NCI-H460 (cell line): Measurements from ENCODE around the gene GRPEL1. TPM values are rescaled to one million over a fixed set of nuclear protein-coding genes. Genes with fewer than 3 reads are reported as not detected.

Experiments used
- DNase-seq: peaks from one replicate; pipeline ENCODE4 v3.0.0-alpha.2; 2016; ENCODE audit warnings: low read depth; ENCODE audit errors: extremely low read depth
- total RNA-seq: library from RNA; depleted of rRNA; stranded (reverse); fragments of >200 nt; shearing (Covaris generic); gene quantifications from 2 replicates; pipeline ENCODE4 v1.2.3, GENCODE V29; 2014

GRPEL1 gene
- total RNA-seq, 1 experiment from 2014 or later = 50.7 TPM

GRCh38 chr4:7067126-7067451 is 775 bp downstream of the GRPEL1 start:
- no peak for DNase-seq

- DNase-seq = no peak
Measured at GRCh38 chr4:7066493-7066892, 1.4 kb downstream of the GRPEL1 start.

GRCh38 chr4:7066006-7066405 is 1.9 kb downstream of the GRPEL1 start:
- no peak for DNase-seq

GRCh38 chr4:7063362-7063761 is 4.5 kb downstream of the GRPEL1 start:
- DNase-seq = no peak

- no peak for DNase-seq
Measured at GRCh38 chr4:7062816-7063215, 5.0 kb downstream of the GRPEL1 start.

GRCh38 chr4:7061815-7062214 is 6.0 kb downstream of the GRPEL1 start:
- no peak for DNase-seq

- DNase-seq = no peak
Measured at GRCh38 chr4:7060346-7061150, 7.3 kb downstream of the GRPEL1 start.

GRCh38 chr4:7059662-7060061 is 8.2 kb downstream of the GRPEL1 start:
- DNase-seq = no peak

GRCh38 chr4:7058792-7059191 is 9.1 kb downstream of the GRPEL1 start:
- no peak for DNase-seq

GRCh38 chr4:7055990-7056325 is 11.9 kb downstream of the GRPEL1 start:
- DNase-seq = no peak

- no peak for DNase-seq
Measured at GRCh38 chr4:7055111-7055989, 12.5 kb downstream of the GRPEL1 start.

GRCh38 chr4:7054106-7054880 is 13.6 kb downstream of the GRPEL1 start:
- DNase-seq = no peak

- no peak for DNase-seq
Measured at GRCh38 chr4:7052923-7053715, 14.7 kb downstream of the GRPEL1 start.

GRCh38 chr4:7052313-7052712 is 15.6 kb downstream of the GRPEL1 start:
- DNase-seq = no peak

GRCh38 chr4:7051905-7052304 is 16.0 kb downstream of the GRPEL1 start:
- no peak for DNase-seq

- no peak for DNase-seq
Measured at GRCh38 chr4:7051144-7051495, 16.7 kb downstream of the GRPEL1 start.

- DNase-seq = no peak
Measured at GRCh38 chr4:7050481-7051143, 17.3 kb downstream of the GRPEL1 start.

- DNase-seq = no peak
Measured at GRCh38 chr4:7049739-7050138, 18.1 kb downstream of the GRPEL1 start.

GRCh38 chr4:7049295-7049694 is 18.6 kb downstream of the GRPEL1 start:
- DNase-seq = no peak

- DNase-seq = no peak
Measured at GRCh38 chr4:7048642-7049041, 19.2 kb downstream of the GRPEL1 start.
